Naive thymus-derived CD4-positive, alpha-beta T cell (primary cell): ENCODE data around the gene NKG7. TPM values are rescaled to one million over a fixed set of nuclear protein-coding genes. Genes with fewer than 3 reads are reported as not detected.

Experiments used
- ATAC-seq: fragments of 150-1000 bp; cut with Tn5 transposase; 2 replicates; pipeline ENCODE4 v1.10.0; 2021; ENCODE audit warnings: mild to moderate bottlenecking, moderate library complexity
- CTCF ChIA-PET: fragments of 350-600 bp; sonication (Branson Sonifier 250); formaldehyde crosslinking; loops from one replicate; lab custom pipeline; 2021; ENCODE audit warnings: antibody characterized with exemption; lab: Charles Lee
- POLR2A ChIA-PET: fragments of 350-600 bp; sonication (Branson Sonifier 250); formaldehyde crosslinking; loops from one replicate; lab custom pipeline; 2021; ENCODE audit warnings: antibody characterized with exemption, inconsistent platforms; lab: Charles Lee
- DNase-seq, 9 donors: peaks; one replicate each; pipeline versions ENCODE4 v3.0.0 to v3.0.0-alpha.2; 2020 to 2022; ENCODE audit warnings: mixed read lengths in 1 of 9
- H3K27ac ChIP-seq: one replicate; pipeline ENCODE4 v1.7.0; 2013; ENCODE audit warnings: mild to moderate bottlenecking, low read depth, low read length, moderate library complexity
- H3K27me3 ChIP-seq, 2 donors: one replicate each; pipeline ENCODE4 v1.7.0; 2013; ENCODE audit warnings: low read length in 2 of 2, mild to moderate bottlenecking in 2 of 2, moderate library complexity in 2 of 2; ENCODE audit not compliant: control insufficient read depth in 2 of 2, insufficient read depth in 2 of 2
- H3K36me3 ChIP-seq, 3 experiments: 1 replicate in 2 of 3; 2 replicates in 1 of 3; pipeline ENCODE4 v1.7.0; 2013; ENCODE audit warnings: low read length in 3 of 3, mild to moderate bottlenecking in 3 of 3, moderate library complexity in 1 of 3; ENCODE audit not compliant: insufficient read depth in 3 of 3, control insufficient read depth in 2 of 3
- H3K4me1 ChIP-seq, 2 donors: one replicate each; pipeline ENCODE4 v1.7.0; 2013; ENCODE audit warnings: low read length in 2 of 2, mild to moderate bottlenecking in 2 of 2, moderate library complexity in 1 of 2; ENCODE audit not compliant: control insufficient read depth in 2 of 2, insufficient read depth in 2 of 2
- H3K4me3 ChIP-seq: 2 replicates; pipeline ENCODE4 v1.7.0; 2013; ENCODE audit warnings: mild to moderate bottlenecking, low read length
- H3K9me3 ChIP-seq, 3 experiments: 1 replicate in 2 of 3; 2 replicates in 1 of 3; pipeline ENCODE4 v1.7.0; 2013; ENCODE audit warnings: low read length in 3 of 3; ENCODE audit not compliant: control insufficient read depth in 2 of 3
- H3K27ac Mint-ChIP-seq, 9 donors: one replicate each; pipeline ENCODE4 v1.8.0; 2020 to 2022; ENCODE audit warnings: mixed read lengths in 9 of 9, mild to moderate bottlenecking in 8 of 9, moderate library complexity in 5 of 9, inconsistent platforms in 2 of 9
- H3K27me3 Mint-ChIP-seq, 5 donors: one replicate each; pipeline ENCODE4 v1.8.0; 2021 to 2022; ENCODE audit warnings: mixed read lengths in 5 of 5, mild to moderate bottlenecking in 1 of 5
- H3K36me3 Mint-ChIP-seq, 5 donors: one replicate each; pipeline ENCODE4 v1.8.0; 2020 to 2022; ENCODE audit warnings: mixed read lengths in 5 of 5, mild to moderate bottlenecking in 3 of 5, inconsistent platforms in 1 of 5
- H3K4me1 Mint-ChIP-seq, 7 donors: one replicate each; pipeline ENCODE4 v1.8.0; 2020 to 2022; ENCODE audit warnings: mixed read lengths in 7 of 7, mild to moderate bottlenecking in 3 of 7, inconsistent platforms in 1 of 7
- H3K4me3 Mint-ChIP-seq, 10 donors: one replicate each; pipeline ENCODE4 v1.8.0; 2020 to 2022; ENCODE audit warnings: mild to moderate bottlenecking in 10 of 10, mixed read lengths in 10 of 10, moderate library complexity in 6 of 10, inconsistent platforms in 2 of 10
- H3K9me3 Mint-ChIP-seq, 11 donors: one replicate each; pipeline ENCODE4 v1.8.0; 2020 to 2022; ENCODE audit warnings: mixed read lengths in 11 of 11, mild to moderate bottlenecking in 4 of 11, inconsistent platforms in 1 of 11, moderate library complexity in 1 of 11
- intact Hi-C, 2 donors: fragments of 100-400 bp; cut with micrococcal nuclease; formaldehyde crosslinking; loops; one replicate each; pipeline ENCODE4 v1.15.1; 2023
- polyA plus RNA-seq, 2 donors: library from polyadenylated mRNA; unstranded; fragments of 300-500 nt; fragmentation: Illumina TruSeq; gene quantifications; one replicate each; pipeline ENCODE4 v1.2.3, GENCODE V29; 2021
- total RNA-seq, 6 experiments: library from RNA in 5 of 6; stranded (reverse) in 5 of 6; gene quantifications; 1 replicate in 5 of 6; 2 replicates in 1 of 6; pipeline ENCODE4 v1.2.3 and lab custom pipeline; 2021 to 2026

Gene NKG7
- total and polyA plus RNA-seq, 7 experiments from 2014 or later: 3.9 to 336 (median 9.8) TPM

GRCh38 chr19:51370230-51370629 lies 2.2 kb downstream of the NKG7 start:
- CTCF ChIA-PET: no interaction called here
- H3K4me3 ChIP-seq: peak overlapping the region; percentile 37
- no peak overlapping the region for H3K27ac ChIP-seq
- Mint-ChIP-seq H3K4me3 (peak overlapping the region in 7 of 10 donors; percentile 19 to 88 (median 35)), H3K4me1 (peaks cover 47 to 85% (median 51%) of the 10 kb centered on the region in 7 donors), H3K9me3 (peaks cover 0 to 3% (median 0%) of the 10 kb centered on the region in 11 donors), H3K36me3 (peaks cover 0 to 9% (median 0%) of the 10 kb centered on the region in 5 donors), H3K27me3 (no peaks in the 10 kb centered on the region), H3K27ac (peak overlapping the region in 8 of 9 donors; percentile 1 to 94 (median 56))
- H3K36me3 ChIP-seq: no peaks in the 10 kb centered on the region
- intact Hi-C loops: no loop called here
- H3K27me3 ChIP-seq: no peaks in the 10 kb centered on the region
- H3K4me1 ChIP-seq: peaks cover 21 to 44% of the 10 kb centered on the region in 2 donors
- no peak for ATAC-seq
- POLR2A ChIA-PET: no interaction called here
- DNase-seq: no peak
- no peaks in the 10 kb centered on the region for H3K9me3 ChIP-seq

DNA sequence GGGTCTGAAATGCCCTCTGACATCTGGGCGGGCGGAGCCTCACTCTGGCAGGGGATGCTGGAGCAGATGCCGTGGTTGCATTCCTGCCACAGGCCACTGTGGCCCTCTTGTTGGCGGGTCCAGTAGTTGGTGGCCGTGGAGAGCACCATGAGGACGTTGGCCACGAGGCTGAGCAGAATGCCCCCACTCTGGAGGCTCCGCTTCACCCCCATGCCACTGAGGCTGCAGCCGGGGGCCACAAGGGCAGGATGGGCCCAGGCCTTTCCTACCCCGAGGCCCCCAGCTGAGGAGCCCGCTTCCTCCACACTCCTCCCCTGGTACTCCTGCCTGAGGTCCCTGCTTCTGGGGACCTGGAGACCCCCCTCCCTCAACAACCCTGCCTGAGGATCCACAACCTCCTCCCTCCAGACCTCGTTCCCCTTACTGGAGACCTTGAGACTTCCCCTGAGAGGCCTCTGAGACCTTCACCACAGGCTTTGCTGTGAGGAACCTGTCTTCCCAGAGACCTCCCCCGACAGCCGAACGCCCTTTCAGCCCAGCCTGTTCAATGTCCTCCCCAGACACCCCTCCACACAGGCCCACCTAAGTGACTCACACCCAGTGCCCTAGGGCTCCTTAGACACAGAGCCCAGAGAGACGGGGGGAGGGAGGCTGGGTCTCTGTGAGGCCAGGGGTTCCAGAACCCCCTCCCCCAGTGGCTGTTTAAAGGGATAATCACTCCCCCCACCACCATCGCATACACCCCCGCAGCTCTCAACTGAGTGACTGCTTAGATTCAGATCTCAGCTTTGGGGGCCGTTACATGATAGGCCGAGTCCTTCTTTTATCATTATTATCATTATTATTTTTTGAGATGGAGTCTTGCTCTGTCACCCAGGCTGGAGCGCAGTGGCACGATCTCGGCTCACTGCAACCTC lies 3.8 kb downstream of the NKG7 start, which contains the start of gene CLDND2:
TSS of gene CLDND2 (minus strand) at position 638 of the 917 bp plus-strand sequence. CDS start at position 212, 426 bp downstream.
- Mint-ChIP-seq H3K4me1 (peaks cover 53 to 82% (median 58%) of the 10 kb centered on the region in 7 donors), H3K9me3 (no peaks in the 10 kb centered on the region), H3K36me3 (peaks cover 0 to 8% (median 0%) of the 10 kb centered on the region in 5 donors), H3K27me3 (no peaks in the 10 kb centered on the region), H3K27ac (peak within 1 kb of the TSS in 8 of 9 donors; percentile 88 to 98 (median 95)), H3K4me3 (peak within 1 kb of the TSS; percentile 92 to 100 (median 98))
- ATAC-seq (no peak), DNase-seq (peak in 2 of 9 donors; percentile 7 to 18)
- POLR2A ChIA-PET: interaction anchor here (0.8 kb wide), 1 partner anchor 25 kb away, joined by 3 read pairs; no protein-coding TSS in a partner anchor
- CTCF ChIA-PET: no interaction called here
- Histone ChIP-seq H3K36me3 (no peaks in the 10 kb centered on the region), H3K4me3 (peak within 1 kb of the TSS; percentile 96), H3K27me3 (no peaks in the 10 kb centered on the region), H3K4me1 (peaks cover 23 to 28% of the 10 kb centered on the region in 2 donors), H3K27ac (peak within 1 kb of the TSS; percentile 81), H3K9me3 (no peaks in the 10 kb centered on the region)
- intact Hi-C loops: loop anchor here (5.0 to 10.0 kb wide), 3 partner anchors 984 to 1551 kb away; partner anchors contain the start of genes MED25 (in 1 of the 2) and POLD1 (in 1 of the 2)

DNA sequence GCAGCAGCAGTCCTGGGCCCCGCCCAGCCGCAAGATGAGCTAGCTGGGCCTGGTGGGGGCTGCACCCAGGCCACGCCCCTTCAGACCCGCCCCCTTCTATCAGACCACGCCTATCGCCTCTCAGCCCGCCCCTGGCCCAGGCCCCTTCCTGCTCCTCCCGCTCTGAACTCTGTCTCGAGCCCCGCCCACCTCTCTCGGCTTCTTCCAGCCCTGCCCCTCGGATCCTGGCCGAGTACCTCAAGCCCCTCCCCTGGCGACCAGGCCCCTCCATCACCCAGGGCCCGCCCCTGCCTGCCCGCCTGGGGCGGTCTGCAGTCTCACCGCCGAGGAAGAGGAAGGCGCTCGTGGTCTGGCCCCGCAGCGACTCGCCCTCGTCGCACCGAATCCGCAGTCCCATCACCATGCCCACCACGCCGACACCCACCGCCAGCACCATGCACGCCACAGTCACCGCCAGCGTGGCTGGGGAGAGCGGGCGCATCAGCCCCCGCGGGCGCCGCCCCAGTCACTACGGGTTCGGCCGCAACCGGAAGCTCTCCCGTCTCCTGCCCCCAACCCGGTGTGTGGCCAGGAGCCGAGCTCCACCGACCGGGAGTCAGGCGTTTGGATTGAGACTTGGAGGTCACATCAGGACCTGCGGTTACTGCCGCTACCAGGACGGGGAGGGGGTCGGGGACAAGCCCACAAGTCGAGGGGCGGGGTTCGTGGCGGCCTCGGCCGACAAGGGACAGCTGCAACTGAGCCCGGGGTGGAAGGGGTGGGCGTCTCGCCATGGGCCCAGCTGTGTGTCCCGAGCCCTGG lies 4.7 kb downstream of the NKG7 start:
- peak overlapping the region; percentile 81 for H3K27ac ChIP-seq
- peaks cover 53 to 81% (median 59%) of the 10 kb centered on the region in 7 donors for H3K4me1 Mint-ChIP-seq
- H3K36me3 Mint-ChIP-seq: peaks cover 0 to 6% (median 0%) of the 10 kb centered on the region in 5 donors
- POLR2A ChIA-PET: interaction anchor here (0.8 kb wide), 1 partner anchor 26 kb away, joined by 3 read pairs; no protein-coding TSS in a partner anchor
- CTCF ChIA-PET: no interaction called here
- no peaks in the 10 kb centered on the region for H3K27me3 Mint-ChIP-seq
- H3K9me3 ChIP-seq: no peaks in the 10 kb centered on the region
- no peaks in the 10 kb centered on the region for H3K9me3 Mint-ChIP-seq
- peak overlapping the region; percentile 79 to 98 (median 95) for H3K27ac Mint-ChIP-seq
- peak; percentile 93 for ATAC-seq
- peak; percentile 84 to 100 (median 90) for DNase-seq
- intact Hi-C loops: loop anchor here (1.0 to 10.0 kb wide), 11 partner anchors 9 to 1550 kb away; partner anchors contain the start of genes CTU1 (in 2 of the 2), MED25 (in 1 of the 2) and POLD1 (in 1 of the 2)
- peak overlapping the region; percentile 92 to 100 (median 98) for H3K4me3 Mint-ChIP-seq
- H3K4me3 ChIP-seq: peak overlapping the region; percentile 96
- H3K36me3 ChIP-seq: no peaks in the 10 kb centered on the region
- H3K4me1 ChIP-seq: peaks cover 23 to 26% of the 10 kb centered on the region in 2 donors
- no peaks in the 10 kb centered on the region for H3K27me3 ChIP-seq

GRCh38 chr19:51367255-51367564 lies 5.2 kb downstream of the NKG7 start:
- H3K27me3 Mint-ChIP-seq: no peaks in the 10 kb centered on the region
- DNase-seq (peak in 1 of 9 donors; percentile 20), ATAC-seq (no peak)
- Histone ChIP-seq H3K9me3 (no peaks in the 10 kb centered on the region), H3K4me1 (peaks cover 23 to 26% of the 10 kb centered on the region in 2 donors), H3K36me3 (no peaks in the 10 kb centered on the region), H3K27me3 (no peaks in the 10 kb centered on the region), H3K27ac (peak overlapping the region; percentile 81), H3K4me3 (peak overlapping the region; percentile 96)
- ChIA-PET CTCF (no interaction called here), POLR2A (no interaction called here)
- peaks cover 0 to 4% (median 0%) of the 10 kb centered on the region in 5 donors for H3K36me3 Mint-ChIP-seq
- peak overlapping the region; percentile 79 to 98 (median 95) for H3K27ac Mint-ChIP-seq
- peak overlapping the region; percentile 92 to 100 (median 98) for H3K4me3 Mint-ChIP-seq
- H3K4me1 Mint-ChIP-seq: peaks cover 53 to 81% (median 59%) of the 10 kb centered on the region in 7 donors
- intact Hi-C loops: loop anchor here (1.0 to 10.0 kb wide), 11 partner anchors 9 to 1550 kb away; partner anchors contain the start of genes CTU1 (in 2 of the 2), MED25 (in 1 of the 2) and POLD1 (in 1 of the 2)
- no peaks in the 10 kb centered on the region for H3K9me3 Mint-ChIP-seq

DNA sequence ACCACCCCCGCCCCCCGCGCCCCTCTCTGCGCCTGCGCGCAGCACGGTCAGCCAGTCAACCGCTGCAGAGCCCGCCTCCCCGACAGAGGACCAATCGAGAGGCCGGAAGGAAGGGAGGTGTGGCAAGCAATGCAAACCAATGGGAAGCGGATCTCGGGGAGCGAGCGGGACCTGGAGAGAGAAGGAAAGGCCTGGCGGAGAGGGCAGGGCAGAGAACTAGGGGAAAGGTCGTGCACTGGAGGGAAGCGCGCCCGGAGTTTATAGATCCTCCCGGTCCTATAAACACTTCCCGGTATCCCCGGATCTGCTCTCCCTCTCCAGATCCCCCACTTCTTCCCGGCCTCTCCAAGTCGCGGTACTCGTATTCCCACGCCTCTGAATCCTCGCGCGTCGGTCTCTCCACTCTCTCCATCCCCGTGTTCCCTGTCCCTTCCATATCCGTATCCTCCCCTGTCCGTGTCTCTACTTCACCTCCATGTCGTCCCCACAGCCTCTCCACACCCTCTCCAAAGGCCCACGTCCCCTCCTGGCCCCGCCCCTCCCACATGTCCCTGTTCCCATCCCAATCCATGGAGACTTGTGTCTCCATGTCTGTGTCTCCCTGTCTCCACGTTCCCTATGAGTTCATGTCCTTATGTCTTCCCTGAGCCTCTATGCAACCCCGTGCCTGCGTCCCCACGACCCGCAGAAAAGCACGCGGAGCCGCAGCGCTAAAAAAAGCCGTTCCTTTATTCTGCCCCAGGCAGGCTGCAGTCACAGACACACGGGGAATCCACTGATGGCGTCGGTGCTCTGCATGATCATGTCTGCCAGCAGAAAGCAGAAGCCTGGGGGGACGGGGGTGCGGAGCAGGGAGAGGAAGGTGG lies 5.8 kb downstream of the NKG7 start:
- Histone ChIP-seq H3K9me3 (no peaks in the 10 kb centered on the region), H3K27ac (peak overlapping the region; percentile 81), H3K36me3 (no peaks in the 10 kb centered on the region), H3K27me3 (no peaks in the 10 kb centered on the region), H3K4me1 (peaks cover 17 to 21% of the 10 kb centered on the region in 2 donors), H3K4me3 (peak overlapping the region; percentile 96)
- Mint-ChIP-seq H3K27me3 (no peaks in the 10 kb centered on the region), H3K9me3 (no peaks in the 10 kb centered on the region), H3K36me3 (peaks cover 0 to 4% (median 0%) of the 10 kb centered on the region in 5 donors), H3K4me1 (peaks cover 51 to 80% (median 58%) of the 10 kb centered on the region in 7 donors), H3K4me3 (peak overlapping the region; percentile 92 to 100 (median 98)), H3K27ac (peak overlapping the region; percentile 79 to 98 (median 95))
- ChIA-PET POLR2A (no interaction called here), CTCF (interaction anchor here (1.2 to 1.3 kb wide), 2 partner anchors 12 to 72 kb away, joined by 3 to 5 read pairs; no protein-coding TSS in a partner anchor)
- ATAC-seq (peak; percentile 65), DNase-seq (peak; percentile 72 to 91 (median 86))
- intact Hi-C loops: loop anchor here (1.0 to 10.0 kb wide), 11 partner anchors 10 to 1549 kb away; partner anchors contain the start of genes CTU1 (in 2 of the 2), MED25 (in 1 of the 2) and POLD1 (in 1 of the 2)
